SH-SY5Y (cell line): ENCODE results near the gene RIC8A.
"Not testable (repeated sequence)": the region's sequence is repeated elsewhere in the genome, so short reads cannot be mapped to it uniquely, and the experiment has no call there.

Experiments used
- GATA2 ChIP-seq: IDR thresholded peaks from 2 replicates; pipeline ENCODE4 v1.6.1; 2011; ENCODE audit warnings: mild to moderate bottlenecking, low read depth, low read length
- GATA3 ChIP-seq: IDR thresholded peaks from 2 replicates; pipeline ENCODE4 v1.6.1; 2011; ENCODE audit warnings: low read depth, mild to moderate bottlenecking, low read length, moderate library complexity

The RIC8A gene

GRCh38 chr11:207208-207862 lies at the start of gene RIC8A, which contains the start of gene BET1L:
Gene RIC8A (plus strand): TSS chr11:207708. CDS start chr11:208855, 1,147 bp downstream.
Gene BET1L (minus strand): TSS chr11:207399. CDS start chr11:207321, 78 bp downstream.
- TF ChIP-seq GATA2 (no peak), GATA3 (no peak)

- TF ChIP-seq GATA3, GATA2: not testable (repeated sequence)
Observed at GRCh38 chr11:192674-193128, 14.8 kb upstream of the RIC8A start, which contains the start of gene SCGB1C1. Gene SCGB1C1 (plus strand): TSS chr11:193078. CDS start chr11:193100, 22 bp downstream.

- TF ChIP-seq GATA2, result no peak
- no peak for TF ChIP-seq GATA3
Observed at GRCh38 chr11:196786-197731, 10.4 kb upstream of the RIC8A start.

GRCh38 chr11:197741-198235 lies 9.7 kb upstream of the RIC8A start:
- TF ChIP-seq GATA2, result no peak
- TF ChIP-seq GATA3, result no peak

GRCh38 chr11:198236-198806 lies 9.2 kb upstream of the RIC8A start:
- TF ChIP-seq GATA2 (no peak), GATA3 (no peak)

- TF ChIP-seq GATA3 (no peak), GATA2 (no peak)
Observed at GRCh38 chr11:199004-199581, 8.4 kb upstream of the RIC8A start.

- TF ChIP-seq GATA3, result no peak
- no peak for TF ChIP-seq GATA2
Observed at GRCh38 chr11:199782-200181, 7.7 kb upstream of the RIC8A start.

GRCh38 chr11:200224-201003 lies 7.1 kb upstream of the RIC8A start:
- TF ChIP-seq GATA2 (no peak), GATA3 (no peak)

- TF ChIP-seq GATA2, result no peak
- no peak for TF ChIP-seq GATA3
Observed at GRCh38 chr11:201966-202365, 5.5 kb upstream of the RIC8A start.

- TF ChIP-seq GATA3 (no peak), GATA2 (no peak)
Observed at GRCh38 chr11:202490-202889, 5.0 kb upstream of the RIC8A start.

- TF ChIP-seq GATA3 (no peak), GATA2 (no peak)
Observed at GRCh38 chr11:203056-203944, 4.2 kb upstream of the RIC8A start.
